ENCODE results near the gene RAD23A. TPM values are rescaled to one million over a fixed set of nuclear protein-coding genes. Genes with fewer than 3 reads are reported as not detected.

The RAD23A gene
- total and polyA plus RNA-seq, 9 of the 15 experiments (the other 6 are each of a cell fraction or from before 2014, with no cell fraction given), result 9.5 to 181 (median 101) TPM

DNA sequence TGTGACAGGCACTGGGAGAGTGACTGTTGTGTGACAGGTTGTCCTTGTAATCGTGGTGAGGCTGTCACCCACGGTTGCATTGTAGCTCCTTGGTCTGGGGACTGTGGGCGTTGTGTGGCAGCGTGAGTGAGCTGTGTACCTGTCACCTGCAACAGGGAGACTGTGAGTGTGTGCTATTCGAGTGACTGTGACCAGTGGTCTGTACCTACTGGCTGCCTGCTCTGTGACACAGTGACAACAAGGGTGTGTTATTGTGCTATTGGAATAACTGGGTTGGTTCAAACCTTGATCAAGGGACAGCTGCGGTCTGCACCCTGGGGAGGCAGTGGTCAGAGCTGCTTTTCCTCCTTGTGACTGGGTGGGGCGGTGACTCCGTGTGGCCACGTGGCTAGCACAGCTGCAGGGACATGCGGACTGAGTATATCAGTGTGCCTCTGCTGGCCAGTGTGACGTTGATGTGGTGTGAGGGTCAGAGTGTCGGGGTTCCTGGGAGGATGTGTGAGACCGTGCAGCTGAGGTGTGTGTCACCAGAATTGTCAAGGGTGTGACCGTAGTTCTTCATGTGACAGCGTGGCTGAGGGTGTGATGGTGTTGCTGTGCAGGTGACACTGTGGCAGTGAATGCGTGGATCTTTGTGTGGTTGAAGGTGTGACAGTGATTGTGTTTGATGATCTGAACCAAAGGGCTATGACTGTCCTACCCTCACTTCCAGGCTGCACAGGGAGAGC, 39.6 kb downstream of the RAD23A start (continued):
- TF ChIP-seq, protein P1, sequence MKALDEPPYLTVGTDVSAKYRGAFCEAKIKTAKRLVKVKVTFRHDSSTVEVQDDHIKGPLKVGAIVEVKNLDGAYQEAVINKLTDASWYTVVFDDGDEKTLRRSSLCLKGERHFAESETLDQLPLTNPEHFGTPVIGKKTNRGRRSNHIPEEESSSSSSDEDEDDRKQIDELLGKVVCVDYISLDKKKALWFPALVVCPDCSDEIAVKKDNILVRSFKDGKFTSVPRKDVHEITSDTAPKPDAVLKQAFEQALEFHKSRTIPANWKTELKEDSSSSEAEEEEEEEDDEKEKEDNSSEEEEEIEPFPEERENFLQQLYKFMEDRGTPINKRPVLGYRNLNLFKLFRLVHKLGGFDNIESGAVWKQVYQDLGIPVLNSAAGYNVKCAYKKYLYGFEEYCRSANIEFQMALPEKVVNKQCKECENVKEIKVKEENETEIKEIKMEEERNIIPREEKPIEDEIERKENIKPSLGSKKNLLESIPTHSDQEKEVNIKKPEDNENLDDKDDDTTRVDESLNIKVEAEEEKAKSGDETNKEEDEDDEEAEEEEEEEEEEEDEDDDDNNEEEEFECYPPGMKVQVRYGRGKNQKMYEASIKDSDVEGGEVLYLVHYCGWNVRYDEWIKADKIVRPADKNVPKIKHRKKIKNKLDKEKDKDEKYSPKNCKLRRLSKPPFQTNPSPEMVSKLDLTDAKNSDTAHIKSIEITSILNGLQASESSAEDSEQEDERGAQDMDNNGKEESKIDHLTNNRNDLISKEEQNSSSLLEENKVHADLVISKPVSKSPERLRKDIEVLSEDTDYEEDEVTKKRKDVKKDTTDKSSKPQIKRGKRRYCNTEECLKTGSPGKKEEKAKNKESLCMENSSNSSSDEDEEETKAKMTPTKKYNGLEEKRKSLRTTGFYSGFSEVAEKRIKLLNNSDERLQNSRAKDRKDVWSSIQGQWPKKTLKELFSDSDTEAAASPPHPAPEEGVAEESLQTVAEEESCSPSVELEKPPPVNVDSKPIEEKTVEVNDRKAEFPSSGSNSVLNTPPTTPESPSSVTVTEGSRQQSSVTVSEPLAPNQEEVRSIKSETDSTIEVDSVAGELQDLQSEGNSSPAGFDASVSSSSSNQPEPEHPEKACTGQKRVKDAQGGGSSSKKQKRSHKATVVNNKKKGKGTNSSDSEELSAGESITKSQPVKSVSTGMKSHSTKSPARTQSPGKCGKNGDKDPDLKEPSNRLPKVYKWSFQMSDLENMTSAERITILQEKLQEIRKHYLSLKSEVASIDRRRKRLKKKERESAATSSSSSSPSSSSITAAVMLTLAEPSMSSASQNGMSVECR (CRISPR knock-in tag; IDR thresholded peaks at IDR 0.05), result peak; percentile 96
- no peak for TF ChIP-seq ZNF133 (CRISPR knock-in tag; IDR thresholded peaks at IDR 0.05)
- TF ChIP-seq, protein P2, sequence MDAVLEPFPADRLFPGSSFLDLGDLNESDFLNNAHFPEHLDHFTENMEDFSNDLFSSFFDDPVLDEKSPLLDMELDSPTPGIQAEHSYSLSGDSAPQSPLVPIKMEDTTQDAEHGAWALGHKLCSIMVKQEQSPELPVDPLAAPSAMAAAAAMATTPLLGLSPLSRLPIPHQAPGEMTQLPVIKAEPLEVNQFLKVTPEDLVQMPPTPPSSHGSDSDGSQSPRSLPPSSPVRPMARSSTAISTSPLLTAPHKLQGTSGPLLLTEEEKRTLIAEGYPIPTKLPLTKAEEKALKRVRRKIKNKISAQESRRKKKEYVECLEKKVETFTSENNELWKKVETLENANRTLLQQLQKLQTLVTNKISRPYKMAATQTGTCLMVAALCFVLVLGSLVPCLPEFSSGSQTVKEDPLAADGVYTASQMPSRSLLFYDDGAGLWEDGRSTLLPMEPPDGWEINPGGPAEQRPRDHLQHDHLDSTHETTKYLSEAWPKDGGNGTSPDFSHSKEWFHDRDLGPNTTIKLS (IDR thresholded peaks at IDR 0.05; ENCODE audit: borderline replicate concordance, low read depth), result peak; percentile 87
- TF ChIP-seq TOE1 (IDR thresholded peaks at IDR 0.05; ENCODE audit: borderline replicate concordance), result peak; percentile 59; the same call in 1 of the 2 replicates
- no peak for TF ChIP-seq TOE1 (CRISPR knock-in tag; IDR thresholded peaks at IDR 0.05; ENCODE audit: borderline replicate concordance, low read depth)
- TF ChIP-seq SAP30 (IDR thresholded peaks at IDR 0.05; ENCODE audit: borderline replicate concordance, insufficient read depth, low read depth, low read length, poor library complexity, severe bottlenecking), result peak; percentile 80
- TF ChIP-seq, protein P3, sequence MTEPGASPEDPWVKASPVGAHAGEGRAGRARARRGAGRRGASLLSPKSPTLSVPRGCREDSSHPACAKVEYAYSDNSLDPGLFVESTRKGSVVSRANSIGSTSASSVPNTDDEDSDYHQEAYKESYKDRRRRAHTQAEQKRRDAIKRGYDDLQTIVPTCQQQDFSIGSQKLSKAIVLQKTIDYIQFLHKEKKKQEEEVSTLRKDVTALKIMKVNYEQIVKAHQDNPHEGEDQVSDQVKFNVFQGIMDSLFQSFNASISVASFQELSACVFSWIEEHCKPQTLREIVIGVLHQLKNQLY (CRISPR knock-in tag; conservative IDR thresholded peaks at IDR 0.05), result 0 out of 4 replicates have a peak, but pooled peaks of 1 of the 2 experiments have one; percentile 44
- TF ChIP-seq, protein P4, sequence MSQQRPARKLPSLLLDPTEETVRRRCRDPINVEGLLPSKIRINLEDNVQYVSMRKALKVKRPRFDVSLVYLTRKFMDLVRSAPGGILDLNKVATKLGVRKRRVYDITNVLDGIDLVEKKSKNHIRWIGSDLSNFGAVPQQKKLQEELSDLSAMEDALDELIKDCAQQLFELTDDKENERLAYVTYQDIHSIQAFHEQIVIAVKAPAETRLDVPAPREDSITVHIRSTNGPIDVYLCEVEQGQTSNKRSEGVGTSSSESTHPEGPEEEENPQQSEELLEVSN (IDR thresholded peaks at IDR 0.05; ENCODE audit: borderline replicate concordance in 1 of 2, extremely low read depth in 1 of 2, insufficient read depth in 1 of 2, insufficient read length in 1 of 2, low read depth in 1 of 2, low read length in 1 of 2, poor library complexity in 1 of 2, severe bottlenecking in 1 of 2), result peak; percentile 78 to 87
- TF ChIP-seq, protein P5, sequence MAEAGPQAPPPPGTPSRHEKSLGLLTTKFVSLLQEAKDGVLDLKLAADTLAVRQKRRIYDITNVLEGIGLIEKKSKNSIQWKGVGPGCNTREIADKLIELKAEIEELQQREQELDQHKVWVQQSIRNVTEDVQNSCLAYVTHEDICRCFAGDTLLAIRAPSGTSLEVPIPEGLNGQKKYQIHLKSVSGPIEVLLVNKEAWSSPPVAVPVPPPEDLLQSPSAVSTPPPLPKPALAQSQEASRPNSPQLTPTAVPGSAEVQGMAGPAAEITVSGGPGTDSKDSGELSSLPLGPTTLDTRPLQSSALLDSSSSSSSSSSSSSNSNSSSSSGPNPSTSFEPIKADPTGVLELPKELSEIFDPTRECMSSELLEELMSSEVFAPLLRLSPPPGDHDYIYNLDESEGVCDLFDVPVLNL (CRISPR knock-in tag; IDR thresholded peaks at IDR 0.05; ENCODE audit: low read depth), result no peak
- TF ChIP-seq ELF2 (CRISPR knock-in tag; IDR thresholded peaks at IDR 0.05), result 0 out of 2 replicates have a peak, but pooled peaks have one; percentile 19
- no peak for TF ChIP-seq HMG20A (CRISPR knock-in tag; conservative IDR thresholded peaks at IDR 0.05)
- peak; percentile 72; the same call in 1 of the 2 replicates for TF ChIP-seq ATF7 (IDR thresholded peaks at IDR 0.05)
- peak; percentile 89 for TF ChIP-seq RAD51 (IDR thresholded peaks at IDR 0.05; ENCODE audit: borderline replicate concordance, low read depth)
- TF ChIP-seq ZNF589 (CRISPR knock-in tag; IDR thresholded peaks at IDR 0.05; ENCODE audit: low read depth), result peak; percentile 69; the same call in 1 of the 2 replicates
- no peak for TF ChIP-seq ZNF165 (CRISPR knock-in tag; IDR thresholded peaks at IDR 0.05; ENCODE audit: borderline replicate concordance)
- no peak for TF ChIP-seq POLR2B (IDR thresholded peaks at IDR 0.05; ENCODE audit: low read depth, partially characterized antibody)
- peak; percentile 74 for TF ChIP-seq DACH1 (IDR thresholded peaks at IDR 0.05; ENCODE audit: partially characterized antibody)

Data from K562 (cell line).